ENCODE data around the gene MEAK7. TPM values are rescaled to one million over a fixed set of nuclear protein-coding genes. Genes with fewer than 3 reads are reported as not detected.
"Not testable (repeated sequence)": the region's sequence is repeated elsewhere in the genome, so short reads cannot be mapped to it uniquely, and the experiment has no call there.

Gene MEAK7
- polyA plus RNA-seq, 3 donors: 16.9 to 20.6 (median 18.9) TPM

- no peak for DNase-seq (ENCODE audit: extremely low read depth in 1 of 11, low read depth in 9 of 11, low spot score in 4 of 11)
Observed at GRCh38 chr16:84538222-84538840, 33.9 kb upstream of the MEAK7 start.

GRCh38 chr16:84537491-84538151, 33.2 kb upstream of the MEAK7 start:
- no peak for DNase-seq (ENCODE audit: extremely low read depth in 1 of 11, low read depth in 9 of 11, low spot score in 4 of 11)

- DNase-seq (ENCODE audit: extremely low read depth in 1 of 11, low read depth in 9 of 11, low spot score in 4 of 11): no peak
Observed at GRCh38 chr16:84535851-84536250, 31.4 kb upstream of the MEAK7 start.

- DNase-seq (ENCODE audit: extremely low read depth in 1 of 11, low read depth in 9 of 11, low spot score in 4 of 11): peak in 1 of 11 donors; percentile 68
Observed at GRCh38 chr16:84535408-84535807, 30.9 kb upstream of the MEAK7 start.

GRCh38 chr16:84534815-84535214, 30.4 kb upstream of the MEAK7 start:
- no peak for DNase-seq (ENCODE audit: extremely low read depth in 1 of 11, low read depth in 9 of 11, low spot score in 4 of 11)

- DNase-seq (ENCODE audit: extremely low read depth in 1 of 11, low read depth in 9 of 11, low spot score in 4 of 11): no peak
Observed at GRCh38 chr16:84532855-84533486, 28.5 kb upstream of the MEAK7 start.

DNA sequence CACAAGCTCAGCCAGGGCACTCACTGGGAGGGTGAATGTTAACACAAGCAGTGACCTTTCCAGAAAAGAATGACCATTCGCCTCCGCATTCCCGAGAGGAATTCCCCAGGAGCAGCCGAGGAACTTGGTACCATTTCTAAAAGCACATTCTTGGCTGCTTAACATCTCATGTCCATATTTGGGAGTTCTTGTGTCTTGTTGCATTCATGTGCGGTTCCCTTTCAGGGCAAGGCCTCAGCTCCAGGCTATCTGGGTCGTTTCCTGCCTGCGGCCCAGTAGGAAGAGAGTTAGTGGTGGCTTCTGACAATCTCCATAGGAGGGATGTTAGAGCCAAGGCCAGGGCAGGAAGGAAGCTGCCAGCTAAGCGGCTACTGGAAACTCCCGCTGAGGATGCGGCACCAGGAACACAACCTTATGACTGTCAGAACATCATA, 27.8 kb upstream of the MEAK7 start:
- peak in 1 of 11 donors; percentile 74 for DNase-seq (ENCODE audit: extremely low read depth in 1 of 11, low read depth in 9 of 11, low spot score in 4 of 11)

DNA sequence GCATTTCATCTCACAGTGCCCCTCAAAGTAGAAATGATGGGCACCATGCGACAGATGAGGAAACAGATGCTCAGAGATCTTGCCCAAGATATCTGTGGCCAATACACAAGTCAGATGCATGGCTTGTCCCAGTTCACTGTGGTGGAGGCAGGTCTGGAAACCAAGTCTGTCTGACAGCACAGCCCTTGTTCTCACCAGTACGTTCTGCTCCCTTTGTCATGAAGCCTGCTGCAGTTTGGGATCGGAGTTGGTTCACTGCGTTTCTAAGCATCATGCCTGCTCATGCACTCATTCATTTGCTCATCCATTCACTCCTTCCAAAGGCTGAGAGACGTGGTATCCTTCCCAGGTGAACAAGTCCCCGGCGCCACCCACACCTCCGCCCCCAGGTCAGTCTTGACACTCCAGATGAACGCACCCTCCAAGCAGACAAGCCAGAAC, 27.2 kb upstream of the MEAK7 start:
- DNase-seq (ENCODE audit: extremely low read depth in 1 of 11, low read depth in 9 of 11, low spot score in 4 of 11): no peak

DNA sequence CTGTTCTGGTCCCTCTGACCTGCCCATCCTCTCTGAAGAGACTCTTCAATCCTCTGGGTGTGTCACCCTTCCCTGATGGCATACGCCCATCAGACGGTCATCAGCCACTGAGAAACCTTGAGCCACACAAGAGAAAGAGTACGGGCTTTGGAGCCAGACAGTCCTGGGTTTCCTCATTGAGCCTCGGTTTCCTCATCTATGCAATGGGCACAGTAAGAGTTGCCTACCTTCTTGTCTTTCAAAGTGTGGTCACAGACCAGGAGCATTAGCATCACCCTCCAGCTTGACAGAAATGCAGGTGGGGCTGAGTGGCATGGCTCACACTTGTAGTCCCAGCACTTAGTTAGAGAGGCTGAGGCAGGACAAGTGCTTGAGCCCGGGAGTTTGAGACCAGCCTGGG, 26.1 kb upstream of the MEAK7 start:
- DNase-seq (ENCODE audit: extremely low read depth in 1 of 11, low read depth in 9 of 11, low spot score in 4 of 11): no peak

GRCh38 chr16:84529607-84530006, 25.1 kb upstream of the MEAK7 start:
- DNase-seq (ENCODE audit: extremely low read depth in 1 of 11, low read depth in 9 of 11, low spot score in 4 of 11): no peak

DNA sequence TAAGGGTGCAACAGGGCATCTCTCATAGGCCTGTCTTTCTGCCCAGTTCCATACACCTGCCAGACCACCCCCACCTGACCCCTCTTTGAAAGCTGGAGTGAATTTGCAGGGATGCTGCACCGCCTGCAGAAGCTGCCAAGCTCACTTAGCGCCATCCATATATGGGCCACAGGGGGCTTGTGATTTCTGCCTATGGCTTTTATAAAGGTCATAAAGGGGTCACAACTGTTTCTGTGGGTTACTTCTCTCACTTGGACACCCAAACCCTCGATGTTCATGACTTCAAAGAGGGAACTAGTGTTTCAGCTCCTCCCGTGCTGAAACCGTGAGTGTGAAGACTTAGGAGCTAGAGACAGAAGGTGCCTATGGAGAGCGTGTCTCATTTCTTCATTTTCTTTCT, 23.9 kb upstream of the MEAK7 start:
- no peak for DNase-seq (ENCODE audit: extremely low read depth in 1 of 11, low read depth in 9 of 11, low spot score in 4 of 11)

DNA sequence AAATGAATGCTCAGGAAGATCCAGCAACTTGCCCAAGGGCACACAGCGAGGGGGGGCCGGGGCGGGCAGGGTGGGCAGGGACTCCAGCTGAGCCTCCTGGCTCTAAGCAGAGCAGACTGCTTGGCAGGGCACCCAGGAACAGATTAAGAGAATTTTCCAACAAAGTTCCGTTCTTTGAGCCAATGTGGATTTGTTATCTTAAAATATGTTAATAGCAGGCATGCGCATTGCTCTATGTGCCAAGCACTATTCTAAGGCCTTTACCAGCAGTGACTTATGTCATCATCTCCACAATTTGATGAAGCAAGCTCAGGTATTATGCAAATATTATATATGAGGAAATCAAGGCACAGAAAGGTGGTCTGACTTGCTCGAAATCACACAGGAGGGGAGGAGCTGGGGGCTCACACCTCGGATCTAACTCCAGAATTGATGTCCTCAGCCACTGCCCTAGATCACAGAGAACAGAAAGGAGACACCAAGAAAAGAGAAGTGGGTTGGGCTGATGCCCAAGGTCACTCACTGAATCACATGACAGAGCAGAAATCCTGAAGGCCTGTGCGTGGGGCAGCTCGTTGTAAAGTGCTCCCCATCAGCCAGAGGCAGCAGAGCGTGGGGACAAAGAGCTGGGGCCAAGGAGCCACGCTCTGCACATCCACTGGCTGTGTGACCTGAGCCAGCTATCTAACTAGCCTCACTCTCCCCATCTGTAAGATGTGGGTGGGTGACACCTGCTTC, 23.2 kb upstream of the MEAK7 start:
- DNase-seq (ENCODE audit: extremely low read depth in 1 of 11, low read depth in 9 of 11, low spot score in 4 of 11): no peak

GRCh38 chr16:84526794-84527531, 22.5 kb upstream of the MEAK7 start:
- DNase-seq (ENCODE audit: extremely low read depth in 1 of 11, low read depth in 9 of 11, low spot score in 4 of 11): no peak

DNA sequence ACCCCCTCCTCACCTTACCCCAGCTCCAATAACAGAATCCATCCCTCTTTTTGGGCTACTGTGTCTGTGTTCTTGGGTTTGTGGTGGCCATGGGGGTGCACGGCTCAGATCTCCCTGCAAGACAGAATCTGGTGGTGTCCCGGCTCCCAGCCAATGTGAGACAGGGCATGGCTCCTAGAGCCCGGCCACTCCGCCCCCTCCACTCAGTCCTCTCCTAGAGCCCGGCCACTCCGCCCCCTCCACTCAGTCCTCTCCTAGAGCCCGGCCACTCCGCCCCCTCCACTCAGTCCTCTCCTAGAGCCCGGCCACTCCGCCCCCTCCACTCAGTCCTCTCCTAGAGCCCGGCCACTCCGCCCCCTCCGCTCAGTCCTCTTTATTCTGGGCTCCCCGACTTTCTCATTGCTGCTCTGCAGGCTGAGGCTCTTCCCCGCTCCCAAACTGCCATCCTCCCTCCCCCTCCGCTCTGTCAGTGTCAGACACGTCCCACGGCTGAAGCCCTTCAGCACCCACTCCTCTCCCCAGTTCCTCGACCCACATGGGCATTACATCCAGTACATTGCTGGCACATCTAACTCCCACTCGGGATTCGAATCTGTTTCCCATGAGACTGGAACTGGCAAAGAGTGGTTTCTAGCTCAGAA, 20.6 kb upstream of the MEAK7 start:
- not testable (repeated sequence) for DNase-seq (ENCODE audit: extremely low read depth in 1 of 11, low read depth in 9 of 11, low spot score in 4 of 11)

DNA sequence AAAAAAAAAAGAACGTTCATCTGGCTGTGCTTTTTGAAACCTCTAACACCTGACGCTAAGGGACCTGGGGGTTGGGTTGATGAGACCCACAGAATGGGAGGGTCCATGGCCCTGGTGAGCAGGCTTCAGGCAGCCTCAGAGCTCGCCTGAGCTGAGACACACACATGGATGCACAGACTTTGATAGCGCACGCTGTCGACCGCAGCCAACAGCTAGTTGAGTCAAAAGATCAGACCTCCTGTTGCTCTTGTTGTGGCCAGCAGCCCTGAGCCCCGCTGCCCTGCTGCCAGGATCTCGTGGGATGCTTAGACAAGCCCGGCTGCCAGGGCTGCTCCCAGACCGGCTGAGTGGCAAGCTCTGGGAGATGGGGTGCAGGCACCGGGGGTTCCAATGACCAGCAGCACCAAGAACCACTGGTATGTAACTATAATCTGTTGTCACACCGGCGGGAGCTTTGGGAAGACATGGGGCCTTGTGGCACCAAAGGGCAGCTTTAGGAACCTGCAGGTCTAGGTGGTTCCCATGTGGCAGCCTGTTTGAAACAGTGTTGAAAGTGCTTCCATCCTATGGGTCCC, 20.0 kb upstream of the MEAK7 start:
- no peak for DNase-seq (ENCODE audit: extremely low read depth in 1 of 11, low read depth in 9 of 11, low spot score in 4 of 11)

DNA sequence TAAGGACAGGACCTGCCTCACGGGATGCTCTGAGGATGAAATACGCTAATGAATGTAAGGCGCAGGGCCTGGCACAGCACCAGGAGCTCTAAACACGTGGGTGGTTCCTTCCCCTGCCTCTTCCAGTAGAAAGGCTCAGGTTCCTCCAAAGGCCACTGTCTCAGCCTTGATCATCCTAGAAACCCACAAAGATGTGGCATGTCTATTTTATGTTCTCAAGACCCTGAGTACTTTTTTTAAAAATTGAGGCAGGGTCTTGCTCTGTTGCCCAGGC, 17.0 kb upstream of the MEAK7 start:
- DNase-seq (ENCODE audit: extremely low read depth in 1 of 11, low read depth in 9 of 11, low spot score in 4 of 11): no peak

DNA sequence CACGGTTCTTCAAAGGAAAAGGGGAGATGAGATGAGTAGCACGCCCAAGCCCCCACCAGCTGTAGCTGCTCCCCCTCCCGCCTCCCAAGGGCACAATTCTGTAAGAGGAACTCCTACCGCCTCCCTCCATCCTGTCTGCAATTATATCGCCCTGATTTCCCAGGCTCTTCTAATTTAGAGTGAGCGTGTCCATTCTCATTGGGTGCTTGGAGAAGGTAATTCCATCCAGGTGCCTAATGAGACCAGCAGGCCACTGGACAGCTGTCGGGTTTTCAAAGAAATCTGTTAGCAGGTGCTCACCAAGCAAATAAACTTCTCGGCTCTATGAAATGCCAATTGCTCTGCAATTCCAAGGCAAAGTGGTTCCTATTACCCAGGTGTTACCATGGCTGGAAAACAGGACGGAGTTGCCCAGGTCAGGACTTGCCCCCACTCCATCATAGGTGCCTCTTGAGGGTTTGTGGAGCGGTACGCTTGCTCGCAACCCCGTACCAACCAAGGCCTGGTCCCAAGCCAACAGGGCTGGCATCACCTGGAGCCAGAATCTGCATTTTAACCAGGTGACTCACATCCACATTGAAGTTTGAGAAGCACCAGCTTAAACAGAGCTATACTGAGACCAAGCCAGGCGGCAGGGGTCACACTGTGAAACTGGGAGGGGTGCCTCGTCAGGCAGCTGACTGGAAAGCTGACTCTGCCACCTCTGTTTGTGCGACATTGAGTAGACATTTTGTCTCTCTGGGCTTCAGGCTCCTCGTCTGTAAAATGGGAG, 16.5 kb upstream of the MEAK7 start:
- DNase-seq (ENCODE audit: extremely low read depth in 1 of 11, low read depth in 9 of 11, low spot score in 4 of 11): no peak

DNA sequence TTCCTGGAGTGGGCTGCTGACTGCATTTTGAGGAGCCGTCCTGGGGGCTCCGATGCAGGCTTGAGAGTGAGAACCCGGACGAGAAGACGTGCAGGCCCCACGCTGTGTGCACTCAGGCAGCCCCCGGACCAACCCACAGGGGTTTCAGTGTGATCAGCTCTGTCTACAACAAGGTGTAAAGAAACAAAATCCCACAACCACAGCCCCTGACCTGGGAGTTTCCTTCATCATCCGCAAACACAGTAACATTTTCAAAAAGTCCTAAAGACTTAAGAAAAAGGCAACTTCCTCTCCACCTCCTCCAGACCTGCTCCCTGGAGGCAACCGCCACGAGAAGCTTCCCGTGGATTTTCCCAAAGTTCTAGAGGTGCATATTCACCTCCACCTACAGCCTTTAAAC, 15.4 kb upstream of the MEAK7 start:
- no peak for DNase-seq (ENCODE audit: extremely low read depth in 1 of 11, low read depth in 9 of 11, low spot score in 4 of 11)

Measured in renal cortex interstitium (tissue), 11 donors.